GM21786 (cell line): ENCODE results near the gene TMEM44.
"Not testable (repeated sequence)": the region's sequence is repeated elsewhere in the genome, so short reads cannot be mapped to it uniquely, and the experiment has no call there.

Experiments
- ATAC-seq: cut with Tn5 transposase; IDR thresholded peaks from one replicate; pipeline ENCODE4 v1.9.1; 2021; ENCODE audit not compliant: unreplicated experiment

TMEM44 gene

GRCh38 chr3:194612221-194612620, 21.0 kb downstream of the TMEM44 start:
- no peak for ATAC-seq

DNA sequence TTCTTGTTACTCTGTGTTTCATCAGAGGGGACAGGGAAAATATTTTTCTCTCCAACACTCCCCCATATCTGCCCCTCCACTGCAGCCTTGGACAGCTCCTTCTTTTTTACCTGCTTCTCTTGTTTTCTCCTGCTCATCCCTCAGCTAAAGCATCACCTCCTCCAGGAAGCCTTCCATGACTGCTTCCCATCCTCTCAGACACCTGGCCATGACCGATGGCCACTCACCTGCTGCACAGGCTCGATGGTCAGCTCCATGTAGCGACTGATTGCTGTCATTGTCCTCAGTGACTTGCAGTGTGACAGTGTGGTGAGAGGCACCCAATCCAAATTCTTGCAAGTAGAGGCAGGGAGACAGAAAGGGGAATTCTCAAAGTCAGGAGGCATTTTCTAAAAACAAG, 22.5 kb downstream of the TMEM44 start:
- no peak for ATAC-seq

DNA sequence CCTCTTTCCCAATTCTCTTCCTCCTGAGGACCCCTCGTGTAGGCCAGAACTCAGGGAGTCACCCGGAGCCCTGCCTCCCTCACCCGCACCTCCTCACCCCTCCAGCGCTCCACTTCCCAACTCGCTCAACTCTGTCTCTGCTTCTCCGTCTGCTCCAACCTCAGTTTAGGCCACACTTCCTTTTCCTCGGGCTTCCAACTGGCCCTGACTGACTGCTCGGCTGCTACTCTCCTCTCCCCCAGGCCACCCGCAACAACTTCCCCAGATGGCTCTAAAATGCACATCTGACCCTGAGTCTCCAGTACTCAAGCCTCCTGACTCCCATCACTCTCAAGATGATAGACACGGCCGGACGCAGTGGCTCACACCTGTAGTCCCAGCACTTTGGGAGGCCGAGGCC, 23.6 kb downstream of the TMEM44 start:
- no peak for ATAC-seq

DNA sequence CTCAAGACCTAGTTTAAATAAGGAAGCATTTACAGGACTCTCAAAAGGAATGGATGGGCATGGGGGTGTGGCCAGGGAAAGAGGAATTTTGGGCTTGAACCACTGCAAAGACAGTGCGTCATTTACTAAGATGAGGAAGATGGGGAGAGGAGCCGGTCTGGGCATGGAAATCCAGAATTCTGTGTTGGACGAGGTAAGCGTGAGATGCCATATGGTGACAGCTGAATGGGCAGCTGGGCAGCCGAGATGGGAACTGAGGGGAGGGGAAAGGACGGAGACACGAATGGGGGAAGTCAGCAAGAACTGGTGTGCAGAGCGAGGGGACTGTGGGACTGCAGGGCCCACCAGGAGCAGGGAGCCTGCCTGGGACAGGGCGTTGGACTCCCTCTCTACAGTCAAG, 24.2 kb downstream of the TMEM44 start:
- ATAC-seq = no peak

DNA sequence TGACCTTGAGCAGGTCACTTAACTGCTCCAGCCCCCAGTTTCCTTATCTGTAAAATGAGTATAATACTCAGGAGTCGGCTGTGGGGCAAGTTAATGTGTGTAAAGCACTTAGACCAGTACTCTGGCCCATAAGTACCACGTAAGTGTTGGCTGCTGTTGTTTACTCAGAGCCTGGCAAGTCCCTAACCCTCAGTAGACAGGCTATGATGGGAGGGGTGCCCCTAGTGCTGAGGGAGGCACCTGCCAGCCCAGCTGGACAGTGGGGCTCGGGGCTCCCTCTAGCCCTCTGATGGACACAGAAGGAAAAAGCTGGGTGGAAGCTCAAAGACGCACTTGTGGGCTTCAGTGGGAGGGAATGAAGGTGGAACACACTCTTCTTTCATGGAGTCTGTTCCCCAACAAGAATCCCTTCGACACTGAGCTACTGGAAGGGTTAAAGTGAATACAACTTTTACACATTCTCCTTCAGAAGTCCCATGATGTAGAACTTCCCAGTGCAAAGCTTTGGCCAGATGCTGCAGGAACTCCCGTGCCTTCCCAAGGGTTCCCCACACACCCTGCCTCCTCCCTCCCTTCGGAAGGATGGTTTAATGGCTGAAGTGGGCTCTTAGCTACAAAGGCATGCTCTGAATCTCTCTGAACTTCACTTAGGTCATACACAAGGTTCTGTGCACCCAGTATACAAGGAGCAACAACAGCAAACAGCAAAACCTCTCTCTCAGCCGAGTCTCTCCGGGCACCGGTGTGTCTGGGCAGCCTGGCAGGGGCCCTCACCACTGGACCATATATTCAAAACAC, 25.4 kb downstream of the TMEM44 start:
- ATAC-seq = no peak

DNA sequence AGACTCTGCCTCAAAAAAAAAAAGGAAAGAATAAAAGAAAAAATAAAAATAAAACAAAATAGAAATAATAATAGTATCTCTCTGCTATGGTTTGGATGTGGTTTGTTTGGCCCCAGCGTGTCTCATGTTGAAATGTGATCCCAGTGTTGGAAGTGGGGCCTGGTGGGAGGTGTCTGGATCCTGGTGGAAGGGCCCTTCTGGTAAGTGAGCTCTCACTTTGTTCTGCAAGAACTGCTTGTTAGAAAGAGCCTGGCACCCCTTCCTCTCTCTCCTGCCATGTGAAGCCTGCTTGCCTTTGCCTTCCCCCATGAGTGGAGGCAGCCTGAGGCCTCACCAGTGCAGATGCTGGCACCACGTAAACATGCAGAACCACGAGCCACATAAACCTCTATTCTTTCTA, 26.3 kb downstream of the TMEM44 start:
- ATAC-seq = no peak

DNA sequence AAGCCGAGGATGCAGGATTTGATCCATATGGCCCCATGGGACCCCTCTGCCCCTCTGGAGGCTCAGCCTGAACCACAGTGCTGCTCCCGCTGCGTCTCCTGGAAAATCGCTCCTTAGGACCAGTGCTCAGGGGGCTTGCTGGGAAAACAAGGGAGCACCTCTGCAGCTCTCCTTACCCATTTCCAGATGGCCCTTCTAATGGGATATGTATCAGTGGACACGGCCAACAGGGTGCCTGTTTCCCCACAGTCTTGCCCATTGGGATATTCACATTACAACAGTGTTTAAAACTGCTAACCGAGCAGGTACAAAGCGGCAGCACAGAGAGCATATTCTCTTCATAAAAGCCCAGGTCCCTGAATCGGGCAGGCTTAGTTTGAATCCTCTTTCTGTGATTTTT, 27.1 kb downstream of the TMEM44 start:
- ATAC-seq = no peak

GRCh38 chr3:194605314-194605713, 27.9 kb downstream of the TMEM44 start:
- not testable (repeated sequence) for ATAC-seq

DNA sequence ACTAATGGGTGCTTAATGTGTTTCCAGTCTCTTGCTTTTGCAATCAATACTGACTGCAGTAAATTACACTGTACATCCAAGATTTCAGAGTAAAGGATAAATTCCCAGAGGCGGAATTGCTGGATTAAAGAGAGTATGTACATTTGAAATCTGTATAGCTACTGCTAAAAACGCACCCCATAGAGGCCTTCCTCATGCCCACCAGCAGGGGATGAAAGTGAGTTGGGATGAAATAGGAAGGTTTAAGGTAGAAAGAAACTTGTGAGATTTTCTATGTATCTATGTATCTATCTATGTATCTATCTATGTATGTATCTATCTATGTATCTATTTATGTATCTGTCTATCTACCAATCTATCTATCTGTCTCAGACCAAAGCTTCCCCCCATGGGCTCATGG, 28.4 kb downstream of the TMEM44 start:
- ATAC-seq = no peak

GRCh38 chr3:194604126-194604525, 29.1 kb downstream of the TMEM44 start:
- ATAC-seq = no peak

DNA sequence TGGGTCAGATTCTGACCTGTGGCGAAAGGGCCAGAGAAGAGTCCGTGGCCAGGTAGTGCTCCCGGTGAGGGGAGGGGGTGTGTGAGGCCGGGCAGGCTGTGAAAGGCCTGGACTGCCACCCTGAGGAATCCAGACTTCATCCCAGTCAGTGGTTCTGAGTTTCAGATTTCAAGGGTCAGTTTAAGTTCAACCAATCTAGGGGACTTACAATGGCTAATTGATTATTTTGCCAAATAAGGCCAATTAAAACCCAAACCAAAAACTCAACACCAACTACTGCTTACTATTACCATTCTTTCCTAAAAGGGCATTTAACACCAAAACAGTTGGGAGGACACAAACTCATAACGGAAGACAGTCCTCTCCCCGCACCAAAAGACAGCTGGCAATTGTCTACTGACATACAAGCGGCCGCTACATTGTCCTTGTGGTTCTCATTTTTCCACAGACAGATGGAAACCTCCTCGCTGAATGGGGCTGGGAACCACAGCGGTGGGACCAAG, 30.5 kb downstream of the TMEM44 start:
- ATAC-seq = no peak

GRCh38 chr3:194598771-194599557, 34.3 kb downstream of the TMEM44 start:
- no peak for ATAC-seq

GRCh38 chr3:194596906-194597305, 36.3 kb downstream of the TMEM44 start:
- ATAC-seq = no peak

GRCh38 chr3:194592798-194593752, 40.1 kb downstream of the TMEM44 start:
- no peak for ATAC-seq

GRCh38 chr3:194588741-194589140, 44.5 kb downstream of the TMEM44 start:
- ATAC-seq = no peak

GRCh38 chr3:194588236-194588635, 45.0 kb downstream of the TMEM44 start:
- ATAC-seq = no peak

DNA sequence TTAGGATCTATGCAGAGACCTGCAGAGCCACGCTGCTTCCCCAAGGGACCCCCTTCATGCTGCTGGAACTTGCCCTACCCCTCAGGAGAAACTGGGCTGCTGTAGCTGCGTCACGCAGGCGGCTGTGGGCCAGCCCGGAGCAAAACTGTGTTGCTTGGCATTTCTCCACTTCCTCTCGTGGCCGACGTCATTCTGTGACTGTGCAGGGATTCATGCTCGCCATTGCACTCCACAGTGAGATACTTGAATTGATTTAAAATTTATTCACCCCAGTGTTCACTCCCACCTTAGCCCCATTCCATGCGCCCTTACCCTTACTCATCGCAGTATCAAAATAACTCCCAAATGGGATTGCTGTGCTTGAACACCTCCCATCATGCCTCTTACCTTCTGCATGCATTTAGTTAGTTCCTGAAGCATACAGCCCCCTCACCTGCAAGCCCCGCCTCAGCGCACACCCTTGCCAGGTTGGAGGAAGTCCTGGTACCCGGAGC, 45.7 kb downstream of the TMEM44 start:
- no peak for ATAC-seq

GRCh38 chr3:194586836-194587235, 46.4 kb downstream of the TMEM44 start:
- no peak for ATAC-seq

DNA sequence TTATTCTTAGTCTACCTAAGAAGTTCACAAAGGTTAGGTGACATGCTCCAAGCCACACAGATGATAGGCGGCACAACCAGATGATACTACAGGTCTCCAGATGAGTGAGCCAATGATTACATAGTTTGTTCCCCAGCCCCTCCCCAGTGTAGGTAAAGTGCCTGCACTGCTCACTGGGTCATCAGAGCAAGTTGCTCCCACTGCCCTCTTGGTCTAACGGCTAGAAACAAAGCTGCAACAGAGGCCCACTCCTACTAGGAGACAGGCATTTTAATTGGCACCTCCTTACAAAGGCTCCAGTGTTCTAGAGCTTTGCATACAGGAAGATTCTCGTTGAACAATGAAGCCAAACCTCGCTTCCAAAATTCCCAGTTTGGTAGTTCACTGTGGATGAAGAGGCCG, 47.3 kb downstream of the TMEM44 start:
- no peak for ATAC-seq

DNA sequence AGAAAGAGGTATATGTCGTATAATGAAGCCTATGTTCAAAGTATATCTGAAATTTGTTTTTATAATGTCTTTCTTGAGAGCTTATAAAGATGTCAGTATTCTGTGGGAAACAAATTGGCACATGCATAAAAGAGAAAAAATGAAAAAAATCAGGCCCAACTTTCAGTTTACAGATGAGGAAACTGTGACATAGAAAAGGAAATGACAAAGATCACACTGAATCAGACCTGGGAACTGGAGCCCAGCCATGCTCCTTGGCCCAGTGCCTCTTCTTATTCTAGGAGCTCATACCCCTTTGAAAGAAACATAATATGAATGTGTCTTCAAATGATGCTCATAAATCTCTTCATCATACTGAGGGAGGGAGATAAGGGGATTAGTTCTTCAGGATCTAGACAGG, 48.4 kb downstream of the TMEM44 start:
- ATAC-seq = no peak

DNA sequence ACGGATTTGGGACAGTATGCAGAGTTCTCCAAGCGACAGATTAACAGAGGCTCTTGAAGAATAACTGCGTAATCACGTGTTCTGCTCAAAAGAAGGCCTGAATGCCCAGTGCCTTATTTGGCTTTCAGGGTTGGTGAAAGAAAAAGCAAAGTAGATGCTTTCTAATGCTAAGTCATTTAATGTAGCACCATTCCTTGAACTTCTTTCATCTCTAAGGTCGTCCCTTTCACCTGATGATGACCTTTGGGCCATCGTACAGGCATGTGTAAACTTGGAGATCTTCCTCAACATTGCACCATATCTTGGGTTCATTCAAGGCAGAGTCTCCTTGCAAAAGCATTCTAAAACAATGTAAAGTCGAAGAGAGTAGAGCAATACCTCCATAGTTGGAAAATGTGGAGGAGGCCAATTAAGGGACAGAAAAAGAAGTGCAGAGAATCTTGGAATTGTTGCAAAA, 48.9 kb downstream of the TMEM44 start:
- ATAC-seq = no peak
